ENCODE measurements around the gene PRKAG3. TPM values are rescaled to one million over a fixed set of nuclear protein-coding genes. Genes with fewer than 3 reads are reported as not detected.
A peak's percentile ranks its signal among the peaks of the same experiment; 100 is the strongest.
"Not testable (repeated sequence)": the region's sequence is repeated elsewhere in the genome, so short reads cannot be mapped to it uniquely, and the experiment has no call there.

The PRKAG3 gene
- polyA plus RNA-seq, 1 donor = 44.4 TPM

DNA sequence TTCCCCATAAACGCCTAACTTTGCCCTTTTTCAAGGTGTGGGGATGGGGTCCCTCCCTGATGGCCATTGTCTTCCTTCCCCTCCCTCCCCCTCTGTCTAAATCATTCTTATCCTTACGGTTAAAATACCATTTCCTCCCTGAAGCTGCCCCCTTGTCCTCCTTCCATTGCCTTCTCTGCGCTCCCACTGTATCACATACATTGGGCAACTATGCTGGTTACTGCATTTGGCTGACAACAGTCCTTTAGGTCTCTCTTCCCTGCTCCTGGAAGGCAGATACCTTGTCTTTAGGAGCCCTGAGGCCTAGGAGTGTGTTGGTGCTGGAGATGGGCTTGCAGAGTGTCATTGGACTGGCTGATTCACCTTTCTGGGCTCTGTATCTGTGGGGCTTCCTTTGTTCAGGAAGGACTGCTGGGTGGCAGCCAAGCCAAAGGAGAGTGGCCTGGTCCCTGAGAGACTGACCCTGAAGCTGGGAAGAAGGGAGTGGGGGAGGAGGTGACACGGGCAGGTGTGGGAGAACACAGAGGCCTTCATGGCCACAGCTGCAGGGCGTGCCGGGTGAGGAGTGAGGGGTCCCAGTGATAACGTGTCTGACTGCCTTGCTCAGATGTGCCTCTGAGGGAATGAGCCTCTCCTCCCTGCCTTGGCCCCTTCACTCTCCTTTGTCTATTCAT lies 30.2 kb upstream of the PRKAG3 start:
- DNase-seq = no peak

DNA sequence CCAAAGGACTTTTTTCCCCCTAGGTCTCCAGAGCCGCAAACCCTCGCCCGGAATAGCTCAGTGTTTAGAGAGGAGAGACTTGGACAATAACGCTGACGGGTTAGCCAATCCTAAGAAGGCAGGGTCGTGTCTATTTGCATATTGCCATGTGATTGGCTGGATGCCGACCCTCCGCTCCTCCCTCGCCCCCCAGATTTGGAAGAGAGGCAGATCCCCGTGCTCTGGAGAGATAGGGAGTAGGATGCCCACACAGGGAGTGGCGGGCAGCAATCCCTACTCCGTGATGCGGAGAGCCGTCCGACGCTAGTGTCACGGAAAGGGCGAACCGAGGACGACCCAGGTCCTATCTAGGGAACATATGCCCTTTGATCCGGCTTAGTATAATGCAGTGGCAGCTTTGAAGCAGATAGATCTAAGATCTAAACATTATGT lies 29.4 kb upstream of the PRKAG3 start:
- peak; percentile 41 for DNase-seq

DNA sequence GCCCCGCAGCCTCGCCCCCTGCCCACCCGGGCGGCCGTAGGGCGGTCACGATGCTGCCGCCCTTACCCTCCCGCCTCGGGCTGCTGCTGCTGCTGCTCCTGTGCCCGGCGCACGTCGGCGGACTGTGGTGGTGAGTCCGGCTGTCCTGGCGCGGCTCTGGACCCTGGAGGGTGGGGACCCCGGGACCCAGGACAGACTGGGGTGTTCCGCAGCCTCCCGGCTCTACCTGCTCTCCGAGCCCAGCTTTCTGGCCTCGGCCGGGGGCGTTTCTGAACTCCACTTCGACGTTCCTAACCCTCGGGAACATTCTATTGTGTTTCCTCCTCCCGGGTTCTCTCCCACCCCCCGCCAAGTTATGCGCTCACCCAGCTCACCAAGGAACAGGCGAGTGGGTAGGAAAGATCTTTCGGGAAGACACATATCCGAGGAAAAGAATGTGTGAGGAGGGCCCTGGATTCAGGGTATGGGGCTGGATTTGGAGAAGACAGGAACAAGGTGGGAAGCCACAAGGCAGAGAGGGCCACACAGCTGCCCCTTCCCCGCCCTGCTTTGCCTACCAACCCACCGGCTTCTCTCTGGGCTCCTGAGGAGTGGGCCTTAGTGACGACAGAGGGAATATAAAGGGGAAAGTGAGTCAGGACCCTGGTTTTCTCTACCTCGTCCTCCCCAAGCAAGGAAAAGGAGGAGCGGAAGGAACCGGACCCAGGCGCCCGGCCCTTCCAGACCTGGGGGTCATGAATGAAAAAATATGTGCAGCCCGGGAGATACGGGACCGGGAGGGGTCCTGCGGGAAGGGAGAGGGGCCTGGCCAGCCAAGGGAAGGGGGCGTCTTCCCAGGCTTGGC lies 28.6 kb upstream of the PRKAG3 start:
- no peak for DNase-seq

- no peak for DNase-seq
These were observed 28.0 kb upstream of the PRKAG3 start, which contains the start of gene WNT6 for GRCh38 chr2:218859556-218859987. WNT6 (plus strand) TSS chr2:218859805; CDS start chr2:218860038, 233 bp downstream.

- no peak for DNase-seq
These were observed 27.3 kb upstream of the PRKAG3 start for GRCh38 chr2:218858671-218859555.

DNA sequence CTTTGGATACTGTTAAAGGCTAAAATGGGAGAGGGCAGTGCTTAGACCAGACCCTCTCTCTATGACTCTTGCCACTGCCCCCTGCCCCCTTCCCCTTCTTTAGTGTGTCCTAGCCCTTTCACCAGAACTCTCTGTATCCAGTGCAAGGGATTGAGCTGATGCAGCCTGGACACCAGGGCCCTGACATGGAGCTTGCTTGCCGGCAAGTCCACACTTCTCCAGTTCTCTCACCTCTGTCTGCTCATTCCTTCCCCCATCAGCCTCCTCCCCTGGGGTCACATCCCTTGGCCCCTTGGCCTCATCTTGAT lies 26.5 kb upstream of the PRKAG3 start:
- no peak for DNase-seq

DNA sequence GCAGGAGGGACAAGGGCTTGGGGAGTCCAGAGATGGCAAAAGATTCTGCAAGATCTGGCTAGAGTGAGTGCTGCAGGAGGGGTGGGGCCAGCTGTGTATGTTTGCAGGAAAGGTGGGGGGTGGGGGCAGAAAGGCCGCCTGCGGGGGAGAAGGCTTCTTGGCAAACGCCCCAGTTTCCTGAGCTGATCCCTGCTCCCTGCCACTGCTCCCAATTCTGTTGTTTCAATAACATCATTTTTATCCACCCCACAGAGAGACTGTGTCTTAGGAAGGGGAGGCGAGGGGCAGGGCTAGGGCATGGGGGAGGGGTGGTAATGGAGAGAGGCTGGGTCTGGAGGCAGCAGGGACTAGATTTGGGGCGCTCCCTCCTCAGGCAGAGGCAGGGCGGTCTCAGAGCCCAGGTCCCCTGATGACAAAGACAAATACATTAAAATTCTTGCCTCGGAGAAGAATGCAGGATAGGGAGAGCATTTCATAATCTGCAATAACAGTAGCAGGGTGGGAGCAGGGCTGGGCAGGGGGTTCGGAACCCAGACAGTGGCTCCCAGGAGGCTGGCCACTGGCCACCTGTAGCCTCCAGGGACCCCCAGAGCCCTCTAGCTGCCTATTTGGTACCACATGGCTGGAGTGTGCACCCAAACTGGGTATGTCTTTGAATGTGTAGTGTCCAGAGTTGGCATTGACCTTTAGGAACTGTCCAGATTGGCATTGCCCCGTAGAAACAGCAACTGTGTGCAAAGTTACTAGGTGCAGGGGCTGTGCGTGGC lies 26.0 kb upstream of the PRKAG3 start:
- DNase-seq = no peak

DNA sequence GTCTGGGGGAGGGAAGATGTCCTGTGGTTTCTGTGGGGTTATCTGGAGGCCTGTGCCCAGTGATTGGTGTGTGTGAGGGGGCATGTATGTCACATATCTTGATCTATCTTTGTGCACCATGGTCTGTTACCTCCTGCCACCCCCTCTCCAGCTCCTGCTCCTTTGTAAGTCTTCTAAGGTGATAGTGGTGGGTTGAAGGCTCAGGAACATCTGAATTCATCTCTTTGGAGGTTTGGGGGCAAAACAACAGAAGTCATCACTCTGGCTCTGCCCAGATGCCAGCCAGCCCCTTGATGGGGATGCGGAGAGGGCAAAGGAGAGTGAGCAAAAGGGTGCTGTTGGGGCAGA lies 25.3 kb upstream of the PRKAG3 start:
- no peak for DNase-seq

DNA sequence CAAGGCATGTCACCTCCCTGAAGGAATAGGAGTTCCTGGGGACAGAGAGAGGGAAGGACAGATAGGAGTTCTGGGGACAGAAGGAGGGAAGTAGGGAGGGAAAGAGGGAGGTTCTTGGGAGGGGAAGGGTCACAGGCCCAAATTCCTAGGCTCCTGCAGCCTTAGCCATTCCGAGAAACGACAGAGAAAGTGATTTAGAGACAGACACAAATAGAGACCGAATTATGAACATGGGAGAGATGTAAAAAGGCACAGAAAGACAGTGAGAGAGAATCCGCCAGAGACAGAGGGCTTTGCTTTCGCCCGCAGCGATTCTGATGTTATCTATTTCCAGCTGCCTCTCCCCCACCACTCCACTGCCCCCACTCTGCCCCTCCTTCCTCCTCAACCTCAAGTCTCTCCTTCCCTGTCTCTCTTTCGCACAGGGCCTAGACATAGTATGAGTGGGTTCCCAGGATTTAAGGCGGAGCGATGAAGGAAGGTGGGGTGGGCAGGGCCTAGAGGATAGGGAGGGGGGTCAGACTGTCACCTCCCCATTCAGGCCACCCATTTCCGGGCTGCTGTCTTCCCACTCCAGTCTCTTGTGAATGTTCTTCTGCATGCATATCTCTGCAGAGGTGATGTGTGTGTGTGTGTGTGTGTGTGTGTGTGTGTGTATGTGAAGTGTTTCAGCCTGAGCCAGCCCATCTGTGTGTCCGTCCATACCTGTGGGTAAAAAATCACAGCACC lies 24.7 kb upstream of the PRKAG3 start:
- no peak for DNase-seq

DNA sequence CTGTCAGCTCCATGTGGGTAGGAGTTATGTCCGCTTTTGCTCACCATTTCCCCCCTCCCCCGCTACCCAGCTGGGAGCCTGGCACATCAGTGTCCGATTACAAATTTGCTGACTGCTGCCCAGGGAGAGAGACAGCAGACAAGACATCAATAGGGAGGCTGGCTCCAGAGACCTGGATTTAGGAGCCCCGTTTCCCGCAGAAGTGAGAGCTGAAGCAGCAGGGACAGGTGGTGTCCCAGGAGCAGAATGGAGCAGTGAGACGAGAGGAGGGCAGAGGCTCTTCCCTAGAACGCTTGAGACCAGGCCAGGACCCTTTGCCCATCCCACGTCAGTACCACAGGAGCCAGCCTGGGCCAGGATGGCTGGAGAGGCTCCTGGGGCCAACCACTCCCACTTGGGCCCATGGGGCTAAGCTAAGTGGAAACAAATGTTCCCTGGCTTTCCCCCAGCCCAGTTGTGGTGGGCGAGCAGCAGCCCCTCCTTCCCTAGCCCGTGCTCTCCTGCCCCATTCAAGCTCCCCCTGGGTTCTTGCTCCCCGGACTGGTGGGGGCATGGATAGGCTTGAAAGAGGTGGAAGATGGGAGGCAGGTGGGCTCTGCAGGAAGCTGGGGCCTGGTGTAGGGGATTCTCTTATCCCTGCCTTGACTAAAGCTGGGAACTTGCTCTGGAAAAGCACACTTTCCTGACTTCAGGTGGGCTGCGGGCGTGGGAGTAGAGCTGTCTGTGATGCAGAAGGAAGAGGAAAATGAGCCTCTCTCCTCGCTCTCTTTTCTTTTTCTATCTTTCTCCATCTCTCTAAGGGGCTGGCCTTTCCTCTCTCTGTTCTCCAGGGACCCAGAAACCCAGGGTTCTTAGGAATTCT lies 23.9 kb upstream of the PRKAG3 start:
- no peak for DNase-seq

- no peak for DNase-seq
These were observed 23.3 kb upstream of the PRKAG3 start for GRCh38 chr2:218854860-218855259.

DNA sequence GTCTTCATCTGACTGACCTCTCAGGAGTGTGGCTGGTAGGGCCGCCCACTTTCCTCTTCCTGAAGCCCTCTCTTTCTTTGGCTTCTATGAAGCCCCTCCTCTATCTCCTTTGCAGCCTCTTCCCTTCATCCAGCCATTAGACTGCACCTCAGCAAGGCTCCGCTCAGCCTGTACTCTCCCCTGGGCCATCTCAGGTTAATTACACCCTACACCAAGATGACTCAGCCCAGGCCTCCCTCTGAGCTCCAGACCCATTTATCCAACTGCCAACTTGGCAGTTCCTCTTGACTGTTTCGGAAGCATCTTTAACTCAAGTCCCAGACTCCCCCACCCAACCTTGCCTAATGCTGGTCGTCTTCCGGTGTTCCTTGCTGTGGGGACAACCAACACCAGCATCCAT lies 22.2 kb upstream of the PRKAG3 start:
- no peak for DNase-seq

DNA sequence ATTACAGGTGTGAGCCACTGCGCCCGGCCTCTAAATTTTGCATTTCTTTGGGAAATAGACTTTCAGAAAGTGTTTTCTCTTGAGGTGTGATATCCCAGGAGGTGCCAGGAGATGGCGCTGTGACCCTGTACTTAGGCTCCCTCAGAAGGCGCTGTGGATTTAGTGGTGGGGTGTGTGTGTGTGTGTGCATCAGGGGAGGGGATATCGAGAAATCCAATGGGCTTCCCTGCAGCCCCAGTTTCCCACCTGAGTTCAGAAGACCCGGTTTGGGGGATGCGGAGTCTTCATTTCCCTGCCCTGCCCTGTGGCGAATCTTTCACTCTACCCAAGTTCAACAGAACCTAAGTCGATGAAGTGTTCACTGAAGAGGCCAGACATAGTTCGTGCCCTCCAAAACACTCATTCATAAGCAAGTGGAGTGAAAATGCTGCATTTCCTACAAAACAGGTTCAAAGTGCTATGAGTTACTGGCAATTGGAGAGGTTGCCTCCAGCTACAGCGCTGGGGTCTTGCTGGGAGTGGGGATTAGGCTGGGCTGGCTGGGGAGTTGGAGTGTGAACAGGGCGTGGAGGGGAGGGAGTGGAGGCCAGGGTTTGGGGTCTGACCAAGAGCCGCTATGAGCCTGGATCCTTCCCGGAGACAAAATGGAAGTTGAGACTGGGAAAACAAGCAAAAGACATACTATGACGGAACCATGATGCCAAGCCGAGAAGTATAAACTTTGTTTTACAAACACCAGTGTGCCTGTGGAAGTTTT lies 21.5 kb upstream of the PRKAG3 start:
- no peak for DNase-seq

- no peak for DNase-seq
These were observed 19.7 kb upstream of the PRKAG3 start for GRCh38 chr2:218851286-218851685.

DNA sequence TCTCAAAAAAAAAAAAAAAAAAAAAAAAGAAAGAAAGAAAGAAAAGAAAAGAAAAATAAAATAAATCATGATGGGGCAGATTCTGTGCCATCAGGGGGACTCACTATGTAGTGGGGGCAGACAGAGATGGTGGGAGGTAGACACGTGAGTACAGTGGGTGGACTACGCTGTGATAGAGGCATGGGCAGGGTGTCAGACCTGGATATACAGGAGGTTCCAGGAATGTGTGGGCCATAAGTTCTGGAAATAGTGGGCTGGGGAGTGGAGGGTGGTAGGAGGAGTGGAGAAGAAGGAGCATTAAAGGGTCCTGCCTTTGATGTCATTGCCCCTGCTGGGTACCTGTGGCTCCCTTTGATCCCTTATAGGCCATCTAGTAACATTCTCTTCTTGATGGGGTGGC lies 19.2 kb upstream of the PRKAG3 start:
- DNase-seq = no peak

DNA sequence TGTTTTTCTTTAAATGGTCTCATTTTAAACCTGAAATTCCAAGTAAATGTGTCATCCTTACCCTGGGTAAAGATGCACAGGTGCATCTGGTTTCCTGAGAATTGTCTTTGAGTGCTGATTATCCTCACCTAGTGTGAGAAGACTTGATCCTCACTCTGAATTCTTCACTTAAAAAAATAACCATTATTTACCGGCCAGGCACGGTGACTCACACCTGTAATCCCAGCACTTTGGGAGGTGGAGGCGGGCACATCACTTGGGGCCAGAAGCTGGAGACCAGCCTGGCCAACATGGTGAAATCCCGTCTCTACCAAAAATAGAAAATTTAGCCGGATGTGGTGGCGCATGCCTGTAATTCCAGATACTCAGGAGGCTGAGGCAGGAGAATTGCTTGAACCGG lies 18.1 kb upstream of the PRKAG3 start:
- DNase-seq = no peak

- not testable (repeated sequence) for DNase-seq
These were observed 15.4 kb upstream of the PRKAG3 start for GRCh38 chr2:218846963-218847362.

DNA sequence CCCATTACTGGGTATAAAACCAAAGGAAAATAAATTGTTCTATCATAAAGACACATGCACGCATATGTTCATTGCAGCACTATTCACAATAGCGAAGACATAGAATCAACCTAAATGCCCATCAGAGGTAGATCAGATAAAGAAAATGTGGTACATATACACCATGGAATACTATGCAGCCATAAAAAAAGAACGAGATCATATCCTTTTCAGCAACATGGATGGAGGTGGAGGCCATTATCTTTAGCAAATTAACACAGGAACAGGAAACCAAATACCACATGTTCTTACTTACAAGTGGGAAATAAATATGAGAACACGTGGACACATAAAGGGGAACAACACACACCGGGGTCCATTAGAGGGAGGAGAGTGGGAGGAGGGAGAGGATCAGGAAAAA lies 12.7 kb upstream of the PRKAG3 start:
- DNase-seq = not testable (repeated sequence)

GRCh38 chr2:218839888-218840287 lies 8.3 kb upstream of the PRKAG3 start:
- DNase-seq = no peak

DNA sequence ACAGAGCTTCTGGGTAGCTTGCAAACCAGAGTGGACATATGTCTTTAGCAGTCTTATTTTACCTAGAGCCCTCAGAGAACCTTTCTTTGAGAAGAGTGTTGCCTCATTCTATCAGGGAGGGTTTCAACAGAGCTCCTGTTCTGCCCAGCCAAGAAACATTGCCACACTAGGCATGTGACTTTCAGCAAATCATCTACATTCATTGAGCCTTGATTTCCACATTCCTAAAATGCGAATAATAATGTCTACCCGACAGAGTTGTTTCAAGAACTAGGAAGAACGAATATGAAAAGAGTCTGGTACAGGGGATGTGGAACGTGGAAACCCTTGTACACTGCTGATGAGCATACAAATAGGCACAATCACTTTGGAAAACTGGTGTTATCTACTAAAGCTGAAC lies 7.8 kb upstream of the PRKAG3 start:
- DNase-seq = no peak
